HG02588 (cell line): ENCODE results near the gene PGA5.
"Not testable (repeated sequence)": the region's sequence is repeated elsewhere in the genome, so short reads cannot be mapped to it uniquely, and the experiment has no call there.

Experiments
- ATAC-seq: cut with Tn5 transposase; IDR thresholded peaks from one replicate; pipeline ENCODE4 v1.9.1; 2021; ENCODE audit warnings: mild to moderate bottlenecking, moderate library complexity; ENCODE audit not compliant: unreplicated experiment

PGA5 gene

GRCh38 chr11:61226457-61227137, 14.4 kb upstream of the PGA5 start:
- not testable (repeated sequence) for ATAC-seq

GRCh38 chr11:61229458-61229857, 11.5 kb upstream of the PGA5 start:
- ATAC-seq: not testable (repeated sequence)

GRCh38 chr11:61231033-61231432, 9.9 kb upstream of the PGA5 start:
- ATAC-seq: not testable (repeated sequence)

GRCh38 chr11:61231585-61231984, 9.4 kb upstream of the PGA5 start:
- not testable (repeated sequence) for ATAC-seq

- not testable (repeated sequence) for ATAC-seq
Observed at GRCh38 chr11:61232548-61233145, 8.3 kb upstream of the PGA5 start.

GRCh38 chr11:61237130-61237529, 3.8 kb upstream of the PGA5 start:
- ATAC-seq: not testable (repeated sequence)

GRCh38 chr11:61240288-61240687, 687 bp upstream of the PGA5 start:
- ATAC-seq: not testable (repeated sequence)

GRCh38 chr11:61241526-61241925, 551 bp downstream of the PGA5 start:
- ATAC-seq: not testable (repeated sequence)

GRCh38 chr11:61245284-61245964, 4.4 kb downstream of the PGA5 start:
- ATAC-seq: not testable (repeated sequence)

- ATAC-seq: not testable (repeated sequence)
Observed at GRCh38 chr11:61248071-61248470, 7.1 kb downstream of the PGA5 start.

GRCh38 chr11:61249201-61249600, 8.2 kb downstream of the PGA5 start:
- ATAC-seq: not testable (repeated sequence)

- ATAC-seq: not testable (repeated sequence)
Observed at GRCh38 chr11:61250796-61251765, 10.1 kb downstream of the PGA5 start.

GRCh38 chr11:61252332-61252731, 11.4 kb downstream of the PGA5 start:
- not testable (repeated sequence) for ATAC-seq

GRCh38 chr11:61254403-61255025, 13.5 kb downstream of the PGA5 start:
- no peak for ATAC-seq

- no peak for ATAC-seq
Observed at GRCh38 chr11:61256710-61257482, 15.9 kb downstream of the PGA5 start.

- ATAC-seq: no peak
Observed at GRCh38 chr11:61258546-61258945, 17.6 kb downstream of the PGA5 start.

GRCh38 chr11:61259363-61259762, 18.4 kb downstream of the PGA5 start:
- ATAC-seq: no peak

GRCh38 chr11:61264371-61264770, 23.4 kb downstream of the PGA5 start:
- no peak for ATAC-seq

GRCh38 chr11:61264795-61265194, 23.8 kb downstream of the PGA5 start:
- ATAC-seq: no peak

- ATAC-seq: no peak
Observed at GRCh38 chr11:61265357-61265756, 24.4 kb downstream of the PGA5 start.
